ENCODE data around the gene TSPAN18. TPM values are rescaled to one million over a fixed set of nuclear protein-coding genes. Genes with fewer than 3 reads are reported as not detected.

Gene TSPAN18
- total RNA-seq, 1 experiment from 2014 or later = 2.8 TPM

DNA sequence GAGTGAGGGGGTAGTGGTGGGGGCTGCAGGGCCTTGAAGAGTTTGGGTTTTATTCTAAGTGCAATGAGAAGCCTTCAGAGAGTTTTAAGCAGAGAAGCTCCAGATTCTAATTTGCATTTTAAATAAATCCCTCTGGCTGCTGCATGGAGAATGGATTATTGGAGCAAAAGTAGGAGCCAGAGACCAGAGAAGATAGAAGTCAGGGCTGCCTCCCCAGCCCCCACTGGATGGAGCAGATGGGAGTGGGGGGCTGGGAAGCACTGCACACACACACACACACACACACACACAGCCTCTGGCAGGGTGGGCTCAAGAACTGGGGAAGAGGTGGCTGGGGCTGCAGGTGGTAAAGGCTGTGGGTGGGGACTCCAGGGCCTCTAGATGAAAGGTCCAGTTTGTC, 75.6 kb downstream of the TSPAN18 start:
- ChIA-PET POLR2A (ENCODE audit: low non-redundant PET) (no interaction called here), CTCF (no interaction called here)
- H3K9me3 ChIP-seq (ENCODE audit: low read depth, low read length, poor library complexity, severe bottlenecking) = no peaks in the 10 kb centered on the region
- TF ChIP-seq EZH2 (IDR thresholded peaks at IDR 0.05; ENCODE audit: borderline replicate concordance, low read depth, low read length, poor library complexity, severe bottlenecking) = no peak
- TF ChIP-seq, protein P1, sequence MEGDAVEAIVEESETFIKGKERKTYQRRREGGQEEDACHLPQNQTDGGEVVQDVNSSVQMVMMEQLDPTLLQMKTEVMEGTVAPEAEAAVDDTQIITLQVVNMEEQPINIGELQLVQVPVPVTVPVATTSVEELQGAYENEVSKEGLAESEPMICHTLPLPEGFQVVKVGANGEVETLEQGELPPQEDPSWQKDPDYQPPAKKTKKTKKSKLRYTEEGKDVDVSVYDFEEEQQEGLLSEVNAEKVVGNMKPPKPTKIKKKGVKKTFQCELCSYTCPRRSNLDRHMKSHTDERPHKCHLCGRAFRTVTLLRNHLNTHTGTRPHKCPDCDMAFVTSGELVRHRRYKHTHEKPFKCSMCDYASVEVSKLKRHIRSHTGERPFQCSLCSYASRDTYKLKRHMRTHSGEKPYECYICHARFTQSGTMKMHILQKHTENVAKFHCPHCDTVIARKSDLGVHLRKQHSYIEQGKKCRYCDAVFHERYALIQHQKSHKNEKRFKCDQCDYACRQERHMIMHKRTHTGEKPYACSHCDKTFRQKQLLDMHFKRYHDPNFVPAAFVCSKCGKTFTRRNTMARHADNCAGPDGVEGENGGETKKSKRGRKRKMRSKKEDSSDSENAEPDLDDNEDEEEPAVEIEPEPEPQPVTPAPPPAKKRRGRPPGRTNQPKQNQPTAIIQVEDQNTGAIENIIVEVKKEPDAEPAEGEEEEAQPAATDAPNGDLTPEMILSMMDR (conservative IDR thresholded peaks at IDR 0.05; ENCODE audit: low read depth, low read length) = no peak
- no peak overlapping the region for H3K27ac ChIP-seq (ENCODE audit: low read depth, low read length, poor library complexity, severe bottlenecking)
- DNase-seq (ENCODE audit: low spot score) = no peak
- peaks cover 23% of the 10 kb centered on the region for H3K4me1 ChIP-seq (ENCODE audit: insufficient read depth, low read length, poor library complexity, severe bottlenecking)
- intact Hi-C loops (cut with micrococcal nuclease; ENCODE audit: unreplicated experiment) = no loop called here
- H3K4me3 ChIP-seq (ENCODE audit: low read depth, low read length, poor library complexity, severe bottlenecking) = no peak overlapping the region
- no peaks in the 10 kb centered on the region for H3K27me3 ChIP-seq (replicated peaks; ENCODE audit: insufficient read depth, low read depth, low read length, poor library complexity)
- no TSS peak for BruUV-seq (replicated peaks)
- H3K36me3 ChIP-seq (ENCODE audit: insufficient read depth, low read length, poor library complexity, severe bottlenecking) = no peaks in the 10 kb centered on the region

DNA sequence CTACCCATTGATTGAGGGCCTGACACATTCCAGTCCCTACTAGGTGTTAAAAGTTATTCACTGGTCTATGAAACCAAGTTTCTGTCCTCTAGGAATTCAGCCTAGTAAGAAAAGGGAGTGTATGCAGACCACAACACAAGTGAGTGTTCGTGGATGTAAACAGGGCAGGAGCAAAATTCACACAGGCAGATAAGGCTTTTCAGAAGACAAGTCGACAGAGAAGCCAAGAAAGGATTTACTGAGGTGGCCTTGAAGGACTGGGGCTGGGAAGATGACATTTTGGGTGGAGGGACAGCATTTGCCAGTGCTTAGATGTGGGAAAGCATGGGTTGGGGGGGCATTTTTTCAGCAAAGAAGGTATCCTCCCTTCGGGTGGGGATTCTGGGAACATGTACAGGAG, 76.2 kb downstream of the TSPAN18 start:
- no peak overlapping the region for H3K27ac ChIP-seq (ENCODE audit: low read depth, low read length, poor library complexity, severe bottlenecking)
- intact Hi-C loops (cut with micrococcal nuclease; ENCODE audit: unreplicated experiment) = no loop called here
- DNase-seq (ENCODE audit: low spot score) = no peak
- no peaks in the 10 kb centered on the region for H3K27me3 ChIP-seq (replicated peaks; ENCODE audit: insufficient read depth, low read depth, low read length, poor library complexity)
- peaks cover 20% of the 10 kb centered on the region for H3K4me1 ChIP-seq (ENCODE audit: insufficient read depth, low read length, poor library complexity, severe bottlenecking)
- CTCF ChIA-PET = no interaction called here
- no peak overlapping the region for H3K4me3 ChIP-seq (ENCODE audit: low read depth, low read length, poor library complexity, severe bottlenecking)
- no peak for TF ChIP-seq EZH2 (IDR thresholded peaks at IDR 0.05; ENCODE audit: borderline replicate concordance, low read depth, low read length, poor library complexity, severe bottlenecking)
- TF ChIP-seq, protein P1 (conservative IDR thresholded peaks at IDR 0.05; ENCODE audit: low read depth, low read length) = no peak
- POLR2A ChIA-PET (ENCODE audit: low non-redundant PET) = no interaction called here
- no peaks in the 10 kb centered on the region for H3K36me3 ChIP-seq (ENCODE audit: insufficient read depth, low read length, poor library complexity, severe bottlenecking)
- H3K9me3 ChIP-seq (ENCODE audit: low read depth, low read length, poor library complexity, severe bottlenecking) = no peaks in the 10 kb centered on the region
- BruUV-seq (replicated peaks) = no TSS peak

DNA sequence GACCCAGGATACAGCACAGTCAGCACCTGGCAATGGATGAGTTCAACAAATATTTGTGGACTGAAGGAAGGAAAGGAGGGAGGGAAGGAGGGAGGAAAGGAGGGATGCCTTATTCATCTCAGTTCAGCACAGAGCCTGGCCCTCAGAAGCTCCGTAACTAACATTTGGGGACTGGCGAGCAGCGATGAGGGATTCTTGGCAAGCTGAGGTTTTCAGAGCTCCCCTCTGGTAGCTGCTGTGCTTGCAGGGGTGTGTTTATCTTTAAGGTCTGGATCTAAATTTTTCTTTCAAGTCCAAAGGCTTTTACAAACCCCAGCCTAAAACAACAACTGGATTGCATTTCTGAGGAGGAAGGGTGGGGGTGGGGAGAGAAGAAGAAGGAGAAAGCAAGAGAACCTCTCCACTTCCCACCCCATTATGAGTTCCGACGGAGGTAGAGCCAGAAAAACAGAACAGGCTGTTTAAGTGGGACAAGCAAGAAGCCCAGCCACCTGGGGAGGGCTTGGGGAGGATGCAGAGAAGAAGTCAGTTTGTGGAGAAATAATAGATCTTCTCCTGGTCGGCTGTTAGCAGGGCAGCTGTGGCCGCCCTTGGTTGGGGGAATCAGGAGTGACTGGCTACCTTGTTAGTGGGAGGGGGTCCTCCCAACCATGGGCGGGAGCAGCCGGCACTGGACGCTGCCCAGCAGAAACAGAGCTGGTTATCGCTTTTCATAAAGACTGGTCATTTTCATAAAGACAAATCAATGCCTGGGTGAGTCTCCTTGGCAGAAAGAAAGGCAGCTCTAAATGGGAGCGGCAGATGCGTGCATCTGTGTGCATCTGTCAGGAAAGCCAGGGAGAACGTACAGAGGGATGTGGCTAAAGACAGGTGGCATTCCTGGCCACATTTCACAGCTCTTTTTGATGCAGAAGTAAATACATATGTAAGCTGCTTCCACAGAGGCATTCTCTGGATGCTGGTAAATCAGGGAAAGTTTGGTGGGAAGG, 78.0 kb downstream of the TSPAN18 start:
- ChIA-PET CTCF (interaction anchor here (0.7 kb wide), 1 partner anchor 19 kb away, joined by 3 read pairs; no protein-coding TSS in a partner anchor), POLR2A (ENCODE audit: low non-redundant PET) (no interaction called here)
- intact Hi-C loops (cut with micrococcal nuclease; ENCODE audit: unreplicated experiment) = no loop called here
- Histone ChIP-seq H3K27ac (ENCODE audit: low read depth, low read length, poor library complexity, severe bottlenecking) (no peak overlapping the region), H3K9me3 (ENCODE audit: low read depth, low read length, poor library complexity, severe bottlenecking) (no peaks in the 10 kb centered on the region), H3K4me1 (ENCODE audit: insufficient read depth, low read length, poor library complexity, severe bottlenecking) (peaks cover 6% of the 10 kb centered on the region), H3K27me3 (replicated peaks; ENCODE audit: insufficient read depth, low read depth, low read length, poor library complexity) (no peaks in the 10 kb centered on the region), H3K36me3 (ENCODE audit: insufficient read depth, low read length, poor library complexity, severe bottlenecking) (no peaks in the 10 kb centered on the region), H3K4me3 (ENCODE audit: low read depth, low read length, poor library complexity, severe bottlenecking) (no peak overlapping the region)
- no peak for DNase-seq (ENCODE audit: low spot score)
- TF ChIP-seq EZH2 (IDR thresholded peaks at IDR 0.05; ENCODE audit: borderline replicate concordance, low read depth, low read length, poor library complexity, severe bottlenecking) = no peak
- TF ChIP-seq, protein P1 (conservative IDR thresholded peaks at IDR 0.05; ENCODE audit: low read depth, low read length) = no peak
- BruUV-seq (replicated peaks) = no TSS peak

Data from A673 (cell line).